ENCODE measurements around the gene MYBBP1A.

MYBBP1A gene

GRCh38 chr17:4573669-4574068 lies 18.5 kb upstream of the MYBBP1A start:
- FAIRE-seq (peak; percentile 87), DNase-seq (ENCODE audit: insufficient read length, low spot score) (no peak)
- TF ChIP-seq PAX5 (IDR thresholded peaks at IDR 0.05; ENCODE audit: insufficient read depth, low read length, severe bottlenecking) (no peak), POU2F2 (IDR thresholded peaks at IDR 0.05; ENCODE audit: low read depth, low read length) (no peak), SPI1 (IDR thresholded peaks at IDR 0.05; ENCODE audit: low read depth, low read length) (no peak), TAF1 (IDR thresholded peaks at IDR 0.05; ENCODE audit: low read depth, low read length) (no peak), POLR2A (IDR thresholded peaks at IDR 0.05; ENCODE audit: low read depth, low read length) (no peak), POLR2AphosphoS5 (IDR thresholded peaks at IDR 0.05; ENCODE audit: low read depth, low read length) (no peak)

- DNase-seq (ENCODE audit: insufficient read length, low spot score): no peak
- peak; percentile 83 for FAIRE-seq
- TF ChIP-seq POLR2AphosphoS5 (IDR thresholded peaks at IDR 0.05; ENCODE audit: low read depth, low read length) (no peak), TAF1 (IDR thresholded peaks at IDR 0.05; ENCODE audit: low read depth, low read length) (no peak), PAX5 (IDR thresholded peaks at IDR 0.05; ENCODE audit: insufficient read depth, low read length, severe bottlenecking) (no peak), POU2F2 (IDR thresholded peaks at IDR 0.05; ENCODE audit: low read depth, low read length) (no peak), SPI1 (IDR thresholded peaks at IDR 0.05; ENCODE audit: low read depth, low read length) (no peak), POLR2A (IDR thresholded peaks at IDR 0.05; ENCODE audit: low read depth, low read length) (no peak)
Observed at GRCh38 chr17:4573115-4573514, 17.9 kb upstream of the MYBBP1A start.

GRCh38 chr17:4572131-4572530 lies 16.9 kb upstream of the MYBBP1A start:
- DNase-seq (ENCODE audit: insufficient read length, low spot score): no peak
- FAIRE-seq: no peak
- TF ChIP-seq SPI1 (IDR thresholded peaks at IDR 0.05; ENCODE audit: low read depth, low read length): no peak
- no peak for TF ChIP-seq TAF1 (IDR thresholded peaks at IDR 0.05; ENCODE audit: low read depth, low read length)
- no peak for TF ChIP-seq PAX5 (IDR thresholded peaks at IDR 0.05; ENCODE audit: insufficient read depth, low read length, severe bottlenecking)

- no peak for DNase-seq (ENCODE audit: insufficient read length, low spot score)
- no peak for TF ChIP-seq POU2F2 (IDR thresholded peaks at IDR 0.05; ENCODE audit: low read depth, low read length)
- TF ChIP-seq POLR2A (IDR thresholded peaks at IDR 0.05; ENCODE audit: low read depth, low read length): no peak
- TF ChIP-seq POLR2AphosphoS5 (IDR thresholded peaks at IDR 0.05; ENCODE audit: low read depth, low read length): no peak
- no peak for TF ChIP-seq SPI1 (IDR thresholded peaks at IDR 0.05; ENCODE audit: low read depth, low read length)
- TF ChIP-seq TAF1 (IDR thresholded peaks at IDR 0.05; ENCODE audit: low read depth, low read length): no peak
- no peak for TF ChIP-seq PAX5 (IDR thresholded peaks at IDR 0.05; ENCODE audit: insufficient read depth, low read length, severe bottlenecking)
- FAIRE-seq: no peak
Observed at GRCh38 chr17:4569591-4569990, 14.4 kb upstream of the MYBBP1A start.

GRCh38 chr17:4566785-4567184 lies 11.6 kb upstream of the MYBBP1A start:
- DNase-seq (ENCODE audit: insufficient read length, low spot score) (no peak), FAIRE-seq (peak; percentile 60)
- no peak for TF ChIP-seq POLR2AphosphoS5 (IDR thresholded peaks at IDR 0.05; ENCODE audit: low read depth, low read length)
- TF ChIP-seq SPI1 (IDR thresholded peaks at IDR 0.05; ENCODE audit: low read depth, low read length): 0 out of 2 replicates have a peak, but pooled peaks have one; percentile 14

GRCh38 chr17:4565209-4566141 lies 10.3 kb upstream of the MYBBP1A start:
- DNase-seq (ENCODE audit: insufficient read length, low spot score) (no peak), FAIRE-seq (peak; percentile 89)
- TF ChIP-seq POLR2A (IDR thresholded peaks at IDR 0.05; ENCODE audit: low read depth, low read length): no peak
- no peak for TF ChIP-seq POU2F2 (IDR thresholded peaks at IDR 0.05; ENCODE audit: low read depth, low read length)
- no peak for TF ChIP-seq TAF1 (IDR thresholded peaks at IDR 0.05; ENCODE audit: low read depth, low read length)
- TF ChIP-seq SPI1 (IDR thresholded peaks at IDR 0.05; ENCODE audit: low read depth, low read length): no peak
- no peak for TF ChIP-seq POLR2AphosphoS5 (IDR thresholded peaks at IDR 0.05; ENCODE audit: low read depth, low read length)
- TF ChIP-seq PAX5 (IDR thresholded peaks at IDR 0.05; ENCODE audit: insufficient read depth, low read length, severe bottlenecking): no peak

- FAIRE-seq: peak; percentile 40
- TF ChIP-seq SPI1 (IDR thresholded peaks at IDR 0.05; ENCODE audit: low read depth, low read length): 0 out of 2 replicates have a peak, but pooled peaks have one; percentile 23
- no peak for TF ChIP-seq TAF1 (IDR thresholded peaks at IDR 0.05; ENCODE audit: low read depth, low read length)
- no peak for DNase-seq (ENCODE audit: insufficient read length, low spot score)
Observed at GRCh38 chr17:4562015-4562969, 7.1 kb upstream of the MYBBP1A start.

GRCh38 chr17:4560837-4561256 lies 5.7 kb upstream of the MYBBP1A start:
- no peak for DNase-seq (ENCODE audit: insufficient read length, low spot score)
- TF ChIP-seq PAX5 (IDR thresholded peaks at IDR 0.05; ENCODE audit: insufficient read depth, low read length, severe bottlenecking): no peak
- TF ChIP-seq POLR2AphosphoS5 (IDR thresholded peaks at IDR 0.05; ENCODE audit: low read depth, low read length): no peak
- TF ChIP-seq TAF1 (IDR thresholded peaks at IDR 0.05; ENCODE audit: low read depth, low read length): no peak
- no peak for TF ChIP-seq SPI1 (IDR thresholded peaks at IDR 0.05; ENCODE audit: low read depth, low read length)
- no peak for TF ChIP-seq POU2F2 (IDR thresholded peaks at IDR 0.05; ENCODE audit: low read depth, low read length)
- TF ChIP-seq POLR2A (IDR thresholded peaks at IDR 0.05; ENCODE audit: low read depth, low read length): no peak
- no peak for FAIRE-seq

- FAIRE-seq (no peak), DNase-seq (ENCODE audit: insufficient read length, low spot score) (no peak)
- no peak for TF ChIP-seq TAF1 (IDR thresholded peaks at IDR 0.05; ENCODE audit: low read depth, low read length)
- TF ChIP-seq POU2F2 (IDR thresholded peaks at IDR 0.05; ENCODE audit: low read depth, low read length): no peak
- TF ChIP-seq SPI1 (IDR thresholded peaks at IDR 0.05; ENCODE audit: low read depth, low read length): no peak
- no peak for TF ChIP-seq PAX5 (IDR thresholded peaks at IDR 0.05; ENCODE audit: insufficient read depth, low read length, severe bottlenecking)
- TF ChIP-seq POLR2A (IDR thresholded peaks at IDR 0.05; ENCODE audit: low read depth, low read length): no peak
- TF ChIP-seq POLR2AphosphoS5 (IDR thresholded peaks at IDR 0.05; ENCODE audit: low read depth, low read length): no peak
Observed at GRCh38 chr17:4560421-4560820, 5.2 kb upstream of the MYBBP1A start, which contains the start of gene GGT6. Gene GGT6, minus strand, starts transcription at chr17:4560577. Its CDS starts 56 bp downstream, at chr17:4560521.
